CD4-positive, alpha-beta T cell treated with Interleukin-2 at 100 ng/mL for 4 hours (primary cell): ENCODE measurements around the gene FGD1.
A peak's percentile ranks its signal among the peaks of the same experiment; 100 is the strongest.

ENCODE experiments used
- DNase-seq: peaks from one replicate; pipeline ENCODE4 v3.0.0-alpha.2; 2020; ENCODE audit warnings: low spot score

FGD1 gene

GRCh38 chrX:54473993-54474859 lies 21.8 kb downstream of the FGD1 start:
- no peak for DNase-seq

GRCh38 chrX:54470054-54470760 lies 25.8 kb downstream of the FGD1 start:
- no peak for DNase-seq

GRCh38 chrX:54452920-54453319 lies 43.1 kb downstream of the FGD1 start:
- no peak for DNase-seq

- no peak for DNase-seq
These were observed 46.1 kb downstream of the FGD1 start for GRCh38 chrX:54449929-54450328.

GRCh38 chrX:54447461-54447860 lies 48.6 kb downstream of the FGD1 start:
- DNase-seq: no peak

GRCh38 chrX:54446084-54446483 lies 50.0 kb downstream of the FGD1 start:
- no peak for DNase-seq

- DNase-seq: no peak
These were observed 51.3 kb downstream of the FGD1 start for GRCh38 chrX:54444752-54445151.

GRCh38 chrX:54442790-54443189 lies 53.2 kb downstream of the FGD1 start:
- DNase-seq: no peak

- DNase-seq: peak; percentile 80
These were observed 55.8 kb downstream of the FGD1 start, which contains the start of gene TSR2 for GRCh38 chrX:54439960-54440871. Gene TSR2 (plus strand): TSS chrX:54440404. CDS start chrX:54440422, 18 bp downstream.

- DNase-seq: no peak
These were observed 60.9 kb downstream of the FGD1 start for GRCh38 chrX:54435121-54435520.

GRCh38 chrX:54430519-54430918 lies 65.5 kb downstream of the FGD1 start:
- no peak for DNase-seq

GRCh38 chrX:54427837-54428424 lies 68.1 kb downstream of the FGD1 start:
- no peak for DNase-seq

GRCh38 chrX:54423161-54423888 lies 72.7 kb downstream of the FGD1 start:
- no peak for DNase-seq

- DNase-seq: no peak
These were observed 73.9 kb downstream of the FGD1 start for GRCh38 chrX:54422168-54422567.

- no peak for DNase-seq
These were observed 76.3 kb downstream of the FGD1 start for GRCh38 chrX:54419559-54420302.

- DNase-seq: no peak
These were observed 79.1 kb downstream of the FGD1 start for GRCh38 chrX:54416965-54417364.

GRCh38 chrX:54415534-54416350 lies 80.3 kb downstream of the FGD1 start:
- no peak for DNase-seq

- no peak for DNase-seq
These were observed 82.3 kb downstream of the FGD1 start for GRCh38 chrX:54413753-54414152.

GRCh38 chrX:54411732-54412131 lies 84.3 kb downstream of the FGD1 start:
- DNase-seq: no peak

- no peak for DNase-seq
These were observed 88.8 kb downstream of the FGD1 start for GRCh38 chrX:54407266-54407665.
